SH-SY5Y (cell line): Measurements from ENCODE around the gene CRELD2.

Experiments used
- GATA2 ChIP-seq: IDR thresholded peaks from 2 replicates; pipeline ENCODE4 v1.6.1; 2011; ENCODE audit warnings: mild to moderate bottlenecking, low read depth, low read length
- GATA3 ChIP-seq: IDR thresholded peaks from 2 replicates; pipeline ENCODE4 v1.6.1; 2011; ENCODE audit warnings: low read depth, mild to moderate bottlenecking, low read length, moderate library complexity

GRCh38 chr22:49938565-49939136 is 20.2 kb downstream of the CRELD2 start:
- TF ChIP-seq GATA2, result no peak
- no peak for TF ChIP-seq GATA3
